Sigmoid colon (tissue), 4 donors: ENCODE results near the gene ADD1.

Source experiments
- CTCF ChIP-seq, 4 experiments: fragments of 450-650 bp in 3 of 4; fragments of 200-600 bp in 1 of 4; IDR thresholded peaks; one replicate each; pipeline ENCODE4 v1.5.1; 2016 to 2019; ENCODE audit warnings: antibody characterized with exemption in 4 of 4, mild to moderate bottlenecking in 3 of 4, moderate library complexity in 2 of 4
- EP300 ChIP-seq, 4 donors: sonication (generic); formaldehyde crosslinking; IDR thresholded peaks; one replicate each; pipeline ENCODE4 v1.6.1; 2017; ENCODE audit warnings: antibody characterized with exemption in 4 of 4
- POLR2A ChIP-seq, 2 donors: fragments of 450-650 bp; IDR thresholded peaks; one replicate each; pipeline ENCODE4 v1.6.1; 2016; ENCODE audit warnings: antibody characterized with exemption in 2 of 2, mild to moderate bottlenecking in 2 of 2, moderate library complexity in 2 of 2
- POLR2AphosphoS5 ChIP-seq, 4 donors: sonication (generic); formaldehyde crosslinking; IDR thresholded peaks; one replicate each; pipeline ENCODE4 v1.6.1; 2017; ENCODE audit warnings: antibody characterized with exemption in 4 of 4

GRCh38 chr4:2859514-2859913, 15.9 kb downstream of the ADD1 start:
- TF ChIP-seq CTCF (IDR thresholded peaks at IDR 0.05) = no peak
- no peak for TF ChIP-seq POLR2AphosphoS5 (IDR thresholded peaks at IDR 0.05)
- no peak for TF ChIP-seq POLR2A (IDR thresholded peaks at IDR 0.05)
- no peak for TF ChIP-seq EP300 (IDR thresholded peaks at IDR 0.05)
